ENCODE data around the gene GRB10.

DNA sequence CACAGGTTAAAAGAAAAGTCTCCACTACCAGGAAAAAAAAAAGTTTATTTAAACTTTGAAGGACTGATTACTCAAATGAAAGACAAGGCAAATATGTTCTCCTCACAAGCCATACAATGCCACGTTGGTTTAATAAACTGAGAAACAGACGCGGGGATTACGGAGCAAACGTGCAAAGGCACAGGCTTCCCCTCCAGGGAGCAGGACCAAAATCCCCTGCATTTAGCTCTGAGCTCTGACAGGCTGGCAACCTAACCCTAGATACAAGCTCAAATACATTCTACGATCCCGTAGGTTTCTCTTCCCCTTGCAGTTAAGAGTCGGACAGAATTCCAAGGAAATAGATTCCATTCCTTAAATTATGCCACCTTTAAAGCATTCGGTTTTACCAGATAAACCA is 7.7 kb upstream of the GRB10 start:
- TF ChIP-seq, protein P1, sequence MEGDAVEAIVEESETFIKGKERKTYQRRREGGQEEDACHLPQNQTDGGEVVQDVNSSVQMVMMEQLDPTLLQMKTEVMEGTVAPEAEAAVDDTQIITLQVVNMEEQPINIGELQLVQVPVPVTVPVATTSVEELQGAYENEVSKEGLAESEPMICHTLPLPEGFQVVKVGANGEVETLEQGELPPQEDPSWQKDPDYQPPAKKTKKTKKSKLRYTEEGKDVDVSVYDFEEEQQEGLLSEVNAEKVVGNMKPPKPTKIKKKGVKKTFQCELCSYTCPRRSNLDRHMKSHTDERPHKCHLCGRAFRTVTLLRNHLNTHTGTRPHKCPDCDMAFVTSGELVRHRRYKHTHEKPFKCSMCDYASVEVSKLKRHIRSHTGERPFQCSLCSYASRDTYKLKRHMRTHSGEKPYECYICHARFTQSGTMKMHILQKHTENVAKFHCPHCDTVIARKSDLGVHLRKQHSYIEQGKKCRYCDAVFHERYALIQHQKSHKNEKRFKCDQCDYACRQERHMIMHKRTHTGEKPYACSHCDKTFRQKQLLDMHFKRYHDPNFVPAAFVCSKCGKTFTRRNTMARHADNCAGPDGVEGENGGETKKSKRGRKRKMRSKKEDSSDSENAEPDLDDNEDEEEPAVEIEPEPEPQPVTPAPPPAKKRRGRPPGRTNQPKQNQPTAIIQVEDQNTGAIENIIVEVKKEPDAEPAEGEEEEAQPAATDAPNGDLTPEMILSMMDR (IDR thresholded peaks at IDR 0.05; ENCODE audit: low read depth, low read length) = no peak
- no peak for TF ChIP-seq EZH2phosphoT487 (IDR thresholded peaks at IDR 0.05; ENCODE audit: low read depth)
